ENCODE data around the gene ANAPC5. TPM values are rescaled to one million over a fixed set of nuclear protein-coding genes. Genes with fewer than 3 reads are reported as not detected.
"Not testable (repeated sequence)": the region's sequence is repeated elsewhere in the genome, so short reads cannot be mapped to it uniquely, and the experiment has no call there.

ANAPC5 gene
- total RNA-seq = 10 to 100 TPM; 80.6 to 83.9 TPM
- long read RNA-seq, donor 1, transcript ANAPC5-201 (17 exons, 2,513 nt) = major isoform, 26 of 49 reads
- long read RNA-seq, donor 1, transcript ANAPC5-218 (17 exons, 2,400 nt) = minor isoform, 12 of 49 reads
- long read RNA-seq, donor 1, partial matches to known transcripts = 4 of 49 reads
- long read RNA-seq, donor 1, other reads (novel, unspliced or antisense) = 6 of 49 reads
- long read RNA-seq, donor 2, transcript ANAPC5-201 (17 exons, 2,513 nt) = major isoform, 145 of 291 reads
- long read RNA-seq, donor 2, transcript ANAPC5-218 (17 exons, 2,400 nt) = minor isoform, 70 of 291 reads
- long read RNA-seq, donor 2, partial matches to known transcripts = 45 of 291 reads
- long read RNA-seq, donor 2, other reads (novel, unspliced or antisense) = 29 of 291 reads

GRCh38 chr12:121351820-121352681 lies at the start of gene ANAPC5:
TSS of gene ANAPC5 (minus strand) at chr12:121352411. CDS start at chr12:121352340, 71 bp downstream.
- intact Hi-C loops (cut with DNase I) = loop anchor here in 1 of 2 donors (5.0 kb wide), 1 partner anchor 1175 kb away; the partner anchor contains the start of genes KNTC1 and RSRC2
- DNase-seq (ENCODE audit: low spot score) = peak; percentile 98

GRCh38 chr12:121400332-121401139 lies 48.3 kb upstream of the ANAPC5 start:
- intact Hi-C loops (cut with DNase I) = no loop called here
- DNase-seq (ENCODE audit: low spot score) = peak; percentile 85

- intact Hi-C loops (cut with DNase I) = no loop called here
- peak; percentile 100 for DNase-seq (ENCODE audit: low spot score)
These were observed 47.5 kb upstream of the ANAPC5 start, which contains the start of gene RNF34 for GRCh38 chr12:121399391-121400331. TSS of gene RNF34 (plus strand) at chr12:121400118. CDS start at chr12:121400213, 95 bp downstream.

GRCh38 chr12:121398355-121398754 lies 46.1 kb upstream of the ANAPC5 start:
- DNase-seq (ENCODE audit: low spot score) = no peak
- intact Hi-C loops (cut with DNase I) = loop anchor here in 1 of 2 donors (1.0 kb wide), 1 partner anchor 41 kb away; no protein-coding TSS in a partner anchor

- DNase-seq (ENCODE audit: low spot score) = no peak
These were observed 45.3 kb upstream of the ANAPC5 start for GRCh38 chr12:121397521-121397920.

GRCh38 chr12:121392325-121392716 lies 40.1 kb upstream of the ANAPC5 start:
- intact Hi-C loops (cut with DNase I) = no loop called here
- DNase-seq (ENCODE audit: low spot score) = no peak

More at GRCh38 chr12:121397521-121397920, 45.3 kb upstream of the ANAPC5 start:
- intact Hi-C loops (cut with DNase I) = no loop called here

- intact Hi-C loops (cut with DNase I) = no loop called here
- no peak for DNase-seq (ENCODE audit: low spot score)
These were observed 39.6 kb upstream of the ANAPC5 start for GRCh38 chr12:121391619-121392324.

- no peak for DNase-seq (ENCODE audit: low spot score)
- intact Hi-C loops (cut with DNase I) = no loop called here
These were observed 38.6 kb upstream of the ANAPC5 start for GRCh38 chr12:121390856-121391255.

GRCh38 chr12:121388421-121388981 lies 36.3 kb upstream of the ANAPC5 start:
- intact Hi-C loops (cut with DNase I) = no loop called here
- DNase-seq (ENCODE audit: low spot score) = no peak

- DNase-seq (ENCODE audit: low spot score) = not testable (repeated sequence)
These were observed 32.7 kb upstream of the ANAPC5 start for GRCh38 chr12:121384891-121385290.

GRCh38 chr12:121383601-121384021 lies 31.4 kb upstream of the ANAPC5 start:
- intact Hi-C loops (cut with DNase I) = no loop called here
- no peak for DNase-seq (ENCODE audit: low spot score)

More at GRCh38 chr12:121384891-121385290, 32.7 kb upstream of the ANAPC5 start:
- intact Hi-C loops (cut with DNase I) = not testable (repeated sequence)

- intact Hi-C loops (cut with DNase I) = no loop called here
- DNase-seq (ENCODE audit: low spot score) = no peak
These were observed 27.7 kb upstream of the ANAPC5 start for GRCh38 chr12:121379945-121380344.

- intact Hi-C loops (cut with DNase I) = no loop called here
- DNase-seq (ENCODE audit: low spot score) = no peak
These were observed 26.5 kb upstream of the ANAPC5 start for GRCh38 chr12:121378736-121379135.

- DNase-seq (ENCODE audit: low spot score) = no peak
- intact Hi-C loops (cut with DNase I) = no loop called here
These were observed 24.8 kb upstream of the ANAPC5 start for GRCh38 chr12:121376754-121377697.

- intact Hi-C loops (cut with DNase I) = not testable (repeated sequence)
These were observed 22.9 kb upstream of the ANAPC5 start for GRCh38 chr12:121374945-121375584.

More at GRCh38 chr12:121374945-121375584, 22.9 kb upstream of the ANAPC5 start:
- DNase-seq (ENCODE audit: low spot score) = not testable (repeated sequence)

Measured in posterior vena cava (tissue), 2 donors.